GM21526 (cell line): ENCODE data around the gene FTMT.
"Not testable (repeated sequence)": the region's sequence is repeated elsewhere in the genome, so short reads cannot be mapped to it uniquely, and the experiment has no call there.

Experiments used
- ATAC-seq: cut with Tn5 transposase; IDR thresholded peaks from one replicate; pipeline ENCODE4 v1.9.1; 2021; ENCODE audit warnings: moderate library complexity; ENCODE audit not compliant: unreplicated experiment, low FRiP score

FTMT gene

GRCh38 chr5:121851643-121852574, at the start of gene FTMT:
TSS of gene FTMT (plus strand) at chr5:121851882. CDS start at chr5:121851964, 82 bp downstream.
- ATAC-seq, result no peak

DNA sequence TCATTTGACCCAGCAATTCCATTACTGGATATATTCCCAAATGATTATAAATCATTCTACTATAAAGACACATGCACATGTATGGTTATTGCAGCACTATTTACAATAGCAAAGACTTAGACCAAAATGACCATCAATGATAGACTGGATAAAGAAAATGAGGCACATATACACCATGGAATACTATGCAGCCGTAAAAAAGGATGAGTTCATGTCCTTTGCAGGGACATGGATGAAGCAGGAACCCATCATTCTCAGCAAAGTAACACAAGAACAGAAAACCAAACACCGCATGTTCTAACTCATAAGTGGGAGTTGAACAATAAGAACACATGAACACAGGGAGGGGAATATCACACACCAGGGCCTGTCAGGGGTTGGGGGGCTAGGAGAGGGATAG, 46.4 kb upstream of the FTMT start:
- ATAC-seq, result not testable (repeated sequence)

- ATAC-seq, result no peak
Measured at GRCh38 chr5:121805911-121806310, 45.8 kb upstream of the FTMT start.

DNA sequence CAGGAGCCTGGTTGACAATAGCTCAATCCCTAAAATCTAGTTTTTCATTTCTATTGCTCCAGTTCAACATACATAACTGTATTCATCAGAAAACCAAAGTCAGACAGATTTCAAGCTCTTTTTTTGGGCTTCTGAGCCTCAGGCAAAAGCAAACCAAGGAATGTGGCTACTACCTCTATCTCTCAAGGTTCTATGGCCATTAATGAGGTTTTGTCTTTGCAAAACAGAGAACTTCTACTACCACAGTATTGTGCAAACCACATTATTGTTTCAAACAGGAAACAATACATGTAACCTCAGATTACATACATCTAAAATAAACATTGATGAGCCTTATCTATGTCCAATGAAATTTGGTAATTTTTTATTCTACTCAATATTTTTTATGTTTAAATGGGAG, 35.5 kb upstream of the FTMT start:
- ATAC-seq, result no peak

DNA sequence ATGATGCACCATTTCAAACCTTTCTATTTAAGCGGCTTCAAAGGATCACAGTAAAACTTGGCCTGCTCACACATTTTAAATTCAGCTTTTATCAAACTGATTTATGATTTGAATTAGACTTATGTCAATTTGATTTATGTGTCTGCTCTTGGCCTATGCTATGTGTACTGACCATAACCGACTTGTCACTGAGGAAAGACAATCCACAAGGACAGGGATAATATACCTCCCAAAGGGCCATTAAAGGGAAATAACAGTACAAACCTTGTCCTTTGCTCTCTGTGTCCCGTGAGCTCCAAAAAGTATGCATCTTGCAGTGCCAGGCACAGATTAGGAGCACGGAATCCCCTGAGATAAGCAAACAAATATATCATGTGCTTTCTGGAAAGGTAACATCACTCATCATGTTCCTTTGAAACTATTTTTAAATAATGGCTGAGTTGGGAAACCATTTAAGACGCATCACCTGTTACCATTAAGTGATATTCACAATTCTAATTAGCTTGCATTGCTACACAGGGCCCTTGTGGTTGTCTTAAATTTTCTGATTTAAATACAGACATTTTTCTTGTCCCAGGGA, 31.9 kb upstream of the FTMT start:
- no peak for ATAC-seq

DNA sequence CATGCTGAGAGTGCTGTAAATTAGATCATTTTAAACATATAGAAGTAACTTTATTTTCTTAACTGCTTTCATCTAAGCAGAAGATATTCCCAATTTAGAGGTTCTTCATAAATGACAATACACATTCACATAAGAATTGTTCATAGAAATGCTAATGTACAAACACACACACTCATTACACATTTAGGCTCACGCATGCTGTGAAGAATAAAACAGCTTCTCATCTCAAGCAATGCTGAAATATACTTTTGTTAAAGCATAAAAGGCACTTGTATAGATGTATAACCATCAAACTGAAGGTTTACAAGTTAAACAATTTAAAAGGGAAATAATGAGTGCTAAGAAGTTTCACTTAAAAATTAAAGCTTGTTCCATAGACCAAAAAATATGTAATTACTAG, 18.1 kb upstream of the FTMT start:
- ATAC-seq, result no peak

DNA sequence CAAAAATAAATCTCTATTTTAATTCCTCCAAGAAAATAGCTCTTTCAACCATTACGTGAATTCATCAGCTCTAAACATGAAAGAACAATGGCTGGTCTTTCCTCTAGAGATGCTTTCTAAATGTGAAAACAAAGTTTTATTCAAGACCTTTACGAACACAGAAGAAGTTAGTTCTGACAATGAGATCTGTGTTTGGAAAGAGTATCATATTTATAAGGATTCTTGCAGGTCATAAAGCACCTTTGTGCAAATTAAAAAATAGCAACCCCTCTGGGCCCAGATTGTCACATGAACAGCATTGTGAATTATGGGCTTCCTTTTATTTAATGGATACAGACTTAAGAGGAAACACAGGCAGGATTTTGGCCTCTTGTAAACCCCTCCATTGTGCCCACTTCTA, 17.7 kb upstream of the FTMT start:
- ATAC-seq, result no peak

- no peak for ATAC-seq
Measured at GRCh38 chr5:121841892-121842291, 9.8 kb upstream of the FTMT start.

- ATAC-seq, result no peak
Measured at GRCh38 chr5:121850272-121850671, 1.4 kb upstream of the FTMT start.

- no peak for ATAC-seq
Measured at GRCh38 chr5:121853850-121854249, 2.2 kb downstream of the FTMT start.

DNA sequence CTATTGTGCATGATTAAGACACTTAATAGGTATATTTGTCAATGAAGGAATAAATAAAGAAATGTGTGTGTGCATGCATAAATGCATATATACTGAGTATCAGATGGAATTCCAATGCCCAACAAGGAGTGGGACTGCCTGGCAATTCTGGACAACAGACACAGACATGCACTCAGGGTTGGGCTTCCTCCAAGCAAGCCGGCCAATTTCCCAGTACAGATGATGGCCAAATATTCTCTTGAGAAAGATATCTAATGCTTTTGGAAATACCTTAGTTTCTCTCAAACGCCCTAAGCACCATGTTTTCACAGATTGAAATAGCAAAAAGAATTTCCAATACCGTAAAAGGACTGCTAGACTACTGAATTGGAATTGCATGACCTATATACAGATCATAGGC, 11.1 kb downstream of the FTMT start:
- no peak for ATAC-seq

GRCh38 chr5:121863753-121864285, 12.1 kb downstream of the FTMT start:
- ATAC-seq, result no peak

- ATAC-seq, result no peak
Measured at GRCh38 chr5:121867403-121867802, 15.7 kb downstream of the FTMT start.

- ATAC-seq, result no peak
Measured at GRCh38 chr5:121870489-121870888, 18.8 kb downstream of the FTMT start.

GRCh38 chr5:121872856-121873255, 21.2 kb downstream of the FTMT start:
- ATAC-seq, result no peak

GRCh38 chr5:121873409-121873808, 21.7 kb downstream of the FTMT start:
- ATAC-seq, result no peak

DNA sequence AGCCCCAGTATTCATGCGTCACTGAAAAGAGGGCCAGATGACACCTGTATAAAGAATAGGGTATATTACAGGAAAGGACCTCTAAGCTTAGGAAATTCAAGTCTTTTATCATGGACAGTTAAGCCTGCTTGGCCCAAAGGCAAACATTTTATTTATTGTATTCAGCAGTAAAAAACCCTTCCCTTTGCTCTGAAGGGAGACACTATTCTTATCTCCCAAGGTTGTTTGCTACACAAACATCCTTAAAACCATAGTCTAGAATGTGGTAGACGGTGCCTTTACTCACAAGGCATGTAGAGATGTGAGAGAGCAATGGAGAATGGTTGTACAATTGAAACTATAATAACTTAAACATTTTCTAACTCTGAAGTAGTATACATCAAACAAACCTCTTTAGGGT, 33.9 kb downstream of the FTMT start:
- no peak for ATAC-seq

GRCh38 chr5:121887727-121888126, 36.0 kb downstream of the FTMT start:
- ATAC-seq, result no peak

GRCh38 chr5:121890297-121890858, 38.7 kb downstream of the FTMT start:
- no peak for ATAC-seq

- ATAC-seq, result no peak
Measured at GRCh38 chr5:121897341-121897740, 45.7 kb downstream of the FTMT start.

DNA sequence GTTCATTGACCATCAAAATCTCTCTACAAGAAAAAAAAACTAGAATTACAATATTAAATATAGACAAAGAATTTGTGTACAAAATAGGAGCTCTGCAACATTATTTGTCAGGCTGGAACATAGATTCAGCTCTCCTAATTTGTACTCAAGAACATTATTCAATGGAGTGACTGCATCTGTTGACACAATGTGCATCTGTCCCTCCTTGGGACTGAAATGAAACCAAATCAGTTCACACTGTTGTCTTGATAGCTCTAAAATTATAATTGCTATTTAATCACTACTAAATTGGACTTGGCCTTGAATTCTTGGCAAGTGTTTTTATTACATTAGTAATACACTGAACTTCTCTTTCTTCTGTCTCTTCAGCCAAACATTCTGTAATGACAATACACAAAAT, 47.7 kb downstream of the FTMT start:
- no peak for ATAC-seq
